K562 (cell line): ENCODE data around the gene TOR1AIP2. TPM values are rescaled to one million over a fixed set of nuclear protein-coding genes. Genes with fewer than 3 reads are reported as not detected.

Experiments
- ATAC-seq: fragments of 200-7000 bp; cut with Tn5 transposase; 3 replicates; pipeline ENCODE4 v1.9.1; 2020; ENCODE audit warnings: moderate library complexity
- BruUV-seq: library from RNA; stranded (reverse); fragments of 400-500 nt; replicated peaks from 2 replicates; lab custom pipeline; 2021; lab: Mats Ljungman, UMichigan
- CTCF ChIA-PET: fragments of 300-600 bp; formaldehyde crosslinking; extraction: SDS; loops from one replicate; lab custom pipeline; 2021; ENCODE audit warnings: low intra/inter-chr PET ratio; lab: Yijun Ruan, JAX
- POLR2A ChIA-PET: fragments of 300-600, 350-650 bp; sonication (Branson Sonifier 250); formaldehyde crosslinking; extraction: SDS; loops from one replicate; lab custom pipeline; 2021; ENCODE audit warnings: antibody characterized with exemption, inconsistent platforms; lab: Yijun Ruan, JAX
- DNase-seq, 4 experiments: peaks; one replicate each; pipeline versions ENCODE4 v3.0.0 to v3.0.0-alpha.2; 2011 to 2018; ENCODE audit warnings: low spot score in 3 of 4, mixed read lengths in 3 of 4; ENCODE audit errors: extremely low read depth in 1 of 4
- FAIRE-seq: peaks from 2 replicates; lab custom pipeline; 2011; peaks lifted over from hg19 to GRCh38; lab: Jason Lieb, UNC
- H2AFZ ChIP-seq: 2 replicates; pipeline ENCODE4 v1.6.0; 2011; ENCODE audit warnings: low read depth, low read length, control low read depth, inconsistent platforms
- H3K27ac ChIP-seq: fragments of 200-600 bp; 3 replicates; pipeline ENCODE4 v1.8.0; 2011; ENCODE audit warnings: low read depth, mild to moderate bottlenecking, control low read depth, inconsistent platforms, low read length, moderate library complexity, mixed read lengths; ENCODE audit errors: extremely low read depth
- H3K27me3 ChIP-seq, 2 experiments: fragments of 300-600 bp in 1 of 2; 2 replicates in 1 of 2; 3 replicates in 1 of 2; pipeline versions ENCODE4 v1.6.0 to v1.8.0; 2011; ENCODE audit warnings: inconsistent platforms in 2 of 2, low read length in 2 of 2, mild to moderate bottlenecking in 1 of 2, mixed read lengths in 1 of 2, moderate library complexity in 1 of 2; ENCODE audit not compliant: control insufficient read depth in 2 of 2, insufficient read depth in 2 of 2
- H3K36me3 ChIP-seq: fragments of 300-600 bp; 3 replicates; pipeline ENCODE4 v1.8.0; 2011; ENCODE audit warnings: mild to moderate bottlenecking, low read length, inconsistent platforms; ENCODE audit not compliant: control insufficient read depth, insufficient read depth
- H3K4me1 ChIP-seq, 2 experiments: fragments of 200-600 bp in 1 of 2; replicated peaks in 1 of 2; 2 replicates in 1 of 2; 3 replicates in 1 of 2; pipeline versions ENCODE4 v1.5.1 to v1.8.0; 2011; ENCODE audit warnings: inconsistent platforms in 2 of 2, low read length in 2 of 2, mild to moderate bottlenecking in 1 of 2, mixed read lengths in 1 of 2, moderate library complexity in 1 of 2; ENCODE audit not compliant: control insufficient read depth in 2 of 2, insufficient read depth in 2 of 2
- H3K4me2 ChIP-seq: 2 replicates; pipeline ENCODE4 v1.6.1; 2011; ENCODE audit warnings: low read length, control low read depth, inconsistent platforms, mixed read lengths; ENCODE audit not compliant: insufficient read depth
- H3K4me3 ChIP-seq: fragments of 200-600 bp; sonication (generic), shearing (Covaris generic); 2 replicates; pipeline ENCODE4 v1.5.1; 2016; ENCODE audit warnings: control low read depth, inconsistent platforms
- H3K79me2 ChIP-seq: fragments of 200-600 bp; 3 replicates; pipeline ENCODE4 v1.8.0; 2011; ENCODE audit warnings: low read length, inconsistent platforms; ENCODE audit not compliant: control insufficient read depth, insufficient read depth
- H3K9ac ChIP-seq, 2 experiments: 2 replicates each; pipeline versions ENCODE4 v1.6.0 to v1.6.1; 2011; ENCODE audit warnings: low read depth in 2 of 2, low read length in 2 of 2, control low read depth in 1 of 2, inconsistent platforms in 1 of 2, mild to moderate bottlenecking in 1 of 2, mixed read lengths in 1 of 2; ENCODE audit not compliant: insufficient read depth in 1 of 2
- H3K9me1 ChIP-seq: one replicate; pipeline ENCODE4 v1.6.0; 2011; ENCODE audit warnings: inconsistent platforms, mild to moderate bottlenecking, low read length, moderate library complexity; ENCODE audit not compliant: control insufficient read depth, insufficient read depth
- H3K9me3 ChIP-seq: replicated peaks from 2 replicates; pipeline ENCODE4 v1.5.1; 2011; ENCODE audit warnings: low read depth, low read length, inconsistent platforms; ENCODE audit not compliant: control insufficient read depth, insufficient read depth
- H4K20me1 ChIP-seq: replicated peaks from 2 replicates; pipeline ENCODE4 v1.6.1; 2011; ENCODE audit warnings: low read length, inconsistent platforms, mixed read lengths; ENCODE audit not compliant: control insufficient read depth, insufficient read depth
- CEBPZ ChIP-seq: fragments of 150-350 bp; IDR thresholded peaks from 2 replicates; pipeline ENCODE4 v1.6.1; 2014; ENCODE audit warnings: low read depth, mild to moderate bottlenecking, low read length, borderline replicate concordance
- ZNF445 ChIP-seq: fragments of 250-450 bp; sonication (Bioruptor Pico); IDR thresholded peaks from 2 replicates; pipeline ENCODE4 v1.4.0; 2020; ENCODE audit warnings: low read depth, mild to moderate bottlenecking, moderate library complexity
- ZNF764 ChIP-seq: fragments of 250-450 bp; sonication (Bioruptor Pico); IDR thresholded peaks from 2 replicates; pipeline ENCODE4 v1.4.0; 2020; ENCODE audit warnings: low read depth, mild to moderate bottlenecking, moderate library complexity
- WGBS: fragments of 100-300 bp; shearing (Covaris generic); methylation state at CpG from one replicate; pipeline ENCODE4 v1.1.6; 2016; ENCODE audit warnings: low coverage, mixed read lengths; ENCODE audit not compliant: insufficient coverage; ENCODE audit errors: missing lambda C conversion rate; 5-methylcytosine and 5-hydroxymethylcytosine counted together
- in situ Hi-C: fragments of 300-500 bp; cut with MboI; formaldehyde crosslinking; loops from 4 replicates; pipeline ENCODE4 v1.15.0; 2018; ENCODE audit warnings: inconsistent platforms, mixed read lengths
- intact Hi-C: fragments of 100-400 bp; cut with micrococcal nuclease; formaldehyde crosslinking; loops from 2 replicates; pipeline ENCODE4 v1.14.2; 2022
- polyA plus RNA-seq, 8 experiments: library from polyadenylated mRNA; depleted of rRNA in 4 of 8; stranded (reverse) in 5 of 8; unstranded in 3 of 8; fragments of >200 nt; fragmentation: Nextera tagmentation in 2 of 8; fragmentation: Illumina TruSeq in 1 of 8; extraction: Ambion mirVana in 2 of 8; extraction: Trizol in 1 of 8; gene quantifications; 2 replicates each; pipeline versions ENCODE4 v1.2.1 to v1.2.3, GENCODE V29; 2011 to 2014; ENCODE audit warnings: inconsistent platforms in 1 of 8, missing spikeins in 1 of 8
- total RNA-seq, 7 experiments: library from RNA; depleted of rRNA in 6 of 7; stranded (reverse); fragments of >200 nt in 6 of 7; fragmentation: Illumina TruSeq in 2 of 7; extraction: Trizol in 2 of 7; gene quantifications; 2 replicates each; pipeline versions ENCODE4 v1.2.1 to v1.2.3, GENCODE V29; 2011 to 2021; ENCODE audit warnings: low replicate concordance in 1 of 7

Gene TOR1AIP2
- total and polyA plus RNA-seq, 9 of the 15 experiments (the other 6 are each of a cell fraction or from before 2014, with no cell fraction given) = 16.7 to 122 (median 41.4) TPM

DNA sequence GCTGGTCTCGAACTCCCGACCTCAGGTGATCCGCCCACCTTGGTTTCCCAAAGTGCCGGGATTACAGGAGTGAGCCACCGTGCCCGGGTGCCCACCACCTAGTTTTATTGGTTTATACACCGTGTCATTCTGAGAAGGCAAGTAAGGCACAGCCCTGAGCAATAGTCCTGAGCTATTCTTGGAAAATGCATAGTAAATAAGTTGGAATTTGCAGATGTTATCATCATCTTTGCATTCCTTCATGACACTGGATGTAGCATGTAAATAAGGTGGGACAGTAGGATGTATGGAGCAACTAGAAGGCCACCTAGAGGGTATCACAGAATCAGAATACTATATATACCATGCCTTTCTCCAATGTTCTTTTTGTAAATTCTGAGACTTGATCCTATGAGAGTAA is 11.0 kb downstream of the TOR1AIP2 start:
- TF ChIP-seq ZNF764 (CRISPR knock-in tag) = no peak
- Histone ChIP-seq H3K4me2 (no peak overlapping the region), H2AFZ (no peak overlapping the region), H3K9ac (no peak overlapping the region), H4K20me1 (0 out of 2 replicates have a peak, but pooled peaks cover 3% of the 10 kb centered on the region), H3K27me3 (no peaks in the 10 kb centered on the region), H3K27ac (no peak overlapping the region), H3K79me2 (peaks cover 68% of the 10 kb centered on the region), H3K9me3 (no peaks in the 10 kb centered on the region), H3K36me3 (peaks cover 90% of the 10 kb centered on the region), H3K9me1 (no peaks in the 10 kb centered on the region), H3K4me3 (no peak overlapping the region), H3K4me1 (no peaks in the 10 kb centered on the region)
- DNase-seq (no peak), ATAC-seq (no peak), FAIRE-seq (no peak)
- POLR2A ChIA-PET = interaction anchor here (0.7 to 3.5 kb wide), 8 partner anchors 8 to 288 kb away, joined by 3 to 10 read pairs (median 6); partner anchors contain the start of genes QSOX1 and TOR1AIP1
- BruUV-seq = no TSS peak
- 98% methylated on average over 7 of the region's 7 CpGs for WGBS
- in situ Hi-C loops = no loop called here
- CTCF ChIA-PET = interaction anchor here (1.2 to 2.3 kb wide), 2 partner anchors 302 to 311 kb away, joined by 3 to 24 read pairs; no protein-coding TSS in a partner anchor
- intact Hi-C loops = loop anchor here (1.0 to 2.0 kb wide), 2 partner anchors 302 to 313 kb away; no protein-coding TSS in a partner anchor

GRCh38 chr1:179865377-179865776 is 12.2 kb downstream of the TOR1AIP2 start:
- Histone ChIP-seq H3K4me2 (no peak overlapping the region), H3K27me3 (no peaks in the 10 kb centered on the region), H3K79me2 (peaks cover 55% of the 10 kb centered on the region), H3K27ac (no peak overlapping the region), H3K36me3 (peaks cover 87% of the 10 kb centered on the region), H3K4me1 (no peaks in the 10 kb centered on the region), H3K9me1 (no peaks in the 10 kb centered on the region), H2AFZ (no peak overlapping the region), H3K9me3 (no peaks in the 10 kb centered on the region), H3K4me3 (no peak overlapping the region), H4K20me1 (0 out of 2 replicates have a peak, but pooled peaks cover 3% of the 10 kb centered on the region), H3K9ac (no peak overlapping the region)
- intact Hi-C loops = no loop called here
- no peak for TF ChIP-seq ZNF445 (CRISPR knock-in tag)
- no peak for TF ChIP-seq CEBPZ
- 93% methylated on average over 6 of the region's 6 CpGs for WGBS
- CTCF ChIA-PET = no interaction called here
- BruUV-seq = no TSS peak
- DNase-seq (no peak), ATAC-seq (no peak), FAIRE-seq (no peak)
- POLR2A ChIA-PET = interaction anchor here (0.6 to 3.5 kb wide), 17 partner anchors 9 to 562 kb away, joined by 3 to 10 read pairs (median 3); partner anchors contain the start of gene TOR1AIP1
- in situ Hi-C loops = no loop called here
